GM19023 (cell line): ENCODE measurements around the gene GAMT.

Source experiments
- ATAC-seq: cut with Tn5 transposase; IDR thresholded peaks from one replicate; pipeline ENCODE4 v1.9.1; 2021; ENCODE audit warnings: mild to moderate bottlenecking, moderate library complexity; ENCODE audit not compliant: unreplicated experiment

GAMT gene

GRCh38 chr19:1434040-1434366 is 32.7 kb upstream of the GAMT start:
- no peak for ATAC-seq

GRCh38 chr19:1433119-1434039 is 32.0 kb upstream of the GAMT start:
- no peak for ATAC-seq

- no peak for ATAC-seq
Observed at GRCh38 chr19:1432507-1432887, 31.2 kb upstream of the GAMT start.

GRCh38 chr19:1431759-1432506 is 30.6 kb upstream of the GAMT start:
- ATAC-seq: no peak

GRCh38 chr19:1430246-1430645 is 28.9 kb upstream of the GAMT start:
- ATAC-seq: no peak

GRCh38 chr19:1429750-1430149 is 28.4 kb upstream of the GAMT start:
- no peak for ATAC-seq

- no peak for ATAC-seq
Observed at GRCh38 chr19:1428738-1429391, 27.5 kb upstream of the GAMT start.

GRCh38 chr19:1427221-1427920 is 26.0 kb upstream of the GAMT start:
- no peak for ATAC-seq

- no peak for ATAC-seq
Observed at GRCh38 chr19:1426736-1427135, 25.4 kb upstream of the GAMT start.

- ATAC-seq: no peak
Observed at GRCh38 chr19:1425902-1426301, 24.6 kb upstream of the GAMT start.

GRCh38 chr19:1425102-1425837 is 23.9 kb upstream of the GAMT start:
- no peak for ATAC-seq

GRCh38 chr19:1424192-1424955 is 23.0 kb upstream of the GAMT start:
- ATAC-seq: no peak

- ATAC-seq: no peak
Observed at GRCh38 chr19:1423436-1424191, 22.3 kb upstream of the GAMT start.

GRCh38 chr19:1422943-1423342 is 21.6 kb upstream of the GAMT start:
- no peak for ATAC-seq

GRCh38 chr19:1422360-1422759 is 21.0 kb upstream of the GAMT start:
- no peak for ATAC-seq

- no peak for ATAC-seq
Observed at GRCh38 chr19:1421958-1422305, 20.6 kb upstream of the GAMT start.

GRCh38 chr19:1421218-1421957 is 20.0 kb upstream of the GAMT start:
- no peak for ATAC-seq

- ATAC-seq: no peak
Observed at GRCh38 chr19:1420590-1420989, 19.2 kb upstream of the GAMT start.
